GM21786 (cell line): ENCODE measurements around the gene ZSCAN23.

Experiments
- ATAC-seq: cut with Tn5 transposase; IDR thresholded peaks from one replicate; pipeline ENCODE4 v1.9.1; 2021; ENCODE audit not compliant: unreplicated experiment

The ZSCAN23 gene

DNA sequence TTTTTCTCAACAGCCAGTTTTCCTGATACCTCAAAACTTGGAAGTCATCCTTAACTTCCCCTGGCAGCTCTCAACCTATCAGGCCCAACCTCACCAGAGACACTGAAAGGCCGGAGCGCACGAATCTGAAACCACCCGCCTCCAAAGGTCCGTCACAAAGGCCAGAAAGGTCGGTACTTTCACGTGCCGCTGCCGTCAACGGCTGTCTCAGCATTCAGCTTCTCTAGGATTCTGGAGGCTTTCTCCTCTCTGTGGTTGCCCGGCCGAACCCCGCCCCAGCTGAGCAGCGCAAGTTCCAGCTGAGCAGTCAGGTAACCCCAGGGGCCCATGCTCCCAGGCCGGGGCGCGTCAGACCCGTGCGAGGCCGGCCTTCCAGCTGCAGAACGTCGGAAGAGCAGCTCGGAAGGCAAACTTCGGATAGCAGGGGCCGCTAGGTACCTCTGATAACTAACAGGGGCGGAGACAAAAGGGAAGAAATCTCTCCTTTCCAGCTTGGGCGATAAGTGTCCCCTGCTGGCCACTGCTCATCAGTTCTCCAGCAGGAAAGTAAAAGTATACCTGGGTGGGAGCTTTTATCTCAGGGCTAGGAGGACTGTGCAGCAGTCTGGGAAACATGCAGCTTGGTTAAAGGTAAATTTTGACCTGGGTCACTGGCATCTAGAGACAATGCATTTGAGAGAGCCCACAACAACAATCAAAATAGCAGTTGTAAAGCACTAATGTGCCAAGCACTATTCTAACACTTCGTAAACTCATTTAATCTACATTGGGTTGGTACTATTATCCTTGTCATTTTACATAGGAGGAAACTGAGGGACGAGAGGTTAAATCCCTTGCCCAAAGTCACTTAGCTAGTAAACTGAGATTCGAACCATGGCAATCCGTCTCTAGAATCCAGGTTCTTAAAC is 59.8 kb downstream of the ZSCAN23 start:
- peak; percentile 85 for ATAC-seq
